Measurements from ENCODE around the gene TMUB1.

GRCh38 chr7:151079199-151079910 is 3.9 kb downstream of the TMUB1 start:
- TF ChIP-seq, protein P1, sequence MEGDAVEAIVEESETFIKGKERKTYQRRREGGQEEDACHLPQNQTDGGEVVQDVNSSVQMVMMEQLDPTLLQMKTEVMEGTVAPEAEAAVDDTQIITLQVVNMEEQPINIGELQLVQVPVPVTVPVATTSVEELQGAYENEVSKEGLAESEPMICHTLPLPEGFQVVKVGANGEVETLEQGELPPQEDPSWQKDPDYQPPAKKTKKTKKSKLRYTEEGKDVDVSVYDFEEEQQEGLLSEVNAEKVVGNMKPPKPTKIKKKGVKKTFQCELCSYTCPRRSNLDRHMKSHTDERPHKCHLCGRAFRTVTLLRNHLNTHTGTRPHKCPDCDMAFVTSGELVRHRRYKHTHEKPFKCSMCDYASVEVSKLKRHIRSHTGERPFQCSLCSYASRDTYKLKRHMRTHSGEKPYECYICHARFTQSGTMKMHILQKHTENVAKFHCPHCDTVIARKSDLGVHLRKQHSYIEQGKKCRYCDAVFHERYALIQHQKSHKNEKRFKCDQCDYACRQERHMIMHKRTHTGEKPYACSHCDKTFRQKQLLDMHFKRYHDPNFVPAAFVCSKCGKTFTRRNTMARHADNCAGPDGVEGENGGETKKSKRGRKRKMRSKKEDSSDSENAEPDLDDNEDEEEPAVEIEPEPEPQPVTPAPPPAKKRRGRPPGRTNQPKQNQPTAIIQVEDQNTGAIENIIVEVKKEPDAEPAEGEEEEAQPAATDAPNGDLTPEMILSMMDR (IDR thresholded peaks at IDR 0.05; ENCODE audit: low read depth, low read length): no peak
- TF ChIP-seq EZH2phosphoT487 (IDR thresholded peaks at IDR 0.05; ENCODE audit: low read depth): no peak

All from OCI-LY3 (cell line).